Measurements from ENCODE around the gene UMAD1.

DNA sequence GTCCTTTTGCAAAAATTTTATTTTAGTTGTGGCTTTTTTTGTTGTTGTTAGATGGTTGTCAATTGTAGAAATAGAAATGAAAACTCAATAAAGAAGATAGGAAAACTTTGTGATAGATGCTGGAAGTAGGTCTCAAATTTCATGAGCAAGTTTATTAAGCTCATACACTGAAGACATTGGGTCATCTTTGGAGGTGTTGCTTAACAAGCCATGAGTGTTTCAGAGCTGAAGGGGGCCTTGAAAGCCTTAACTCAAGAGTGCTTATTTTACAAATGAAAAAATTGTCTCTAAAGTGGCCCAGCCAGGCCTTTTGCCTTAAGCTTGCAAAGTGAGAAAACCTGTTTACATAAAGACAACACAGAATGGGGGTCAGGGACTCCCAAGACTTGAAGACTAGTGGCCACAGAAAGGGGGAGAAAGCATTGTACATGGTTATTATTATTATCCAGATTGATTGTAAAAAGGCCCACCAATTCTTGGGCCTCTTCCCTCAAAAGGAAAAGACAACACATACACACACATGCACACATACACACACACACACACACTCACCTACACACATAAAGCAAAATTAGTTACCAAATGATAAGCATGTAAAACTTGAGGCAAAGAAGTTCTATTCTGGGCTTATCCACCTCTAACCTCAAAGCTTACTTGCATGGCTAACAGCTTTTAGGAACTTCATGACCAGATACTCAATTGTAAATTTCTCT is 278.3 kb downstream of the UMAD1 start:
- TF ChIP-seq POLR2AphosphoS5 (IDR thresholded peaks at IDR 0.05; ENCODE audit: low read depth, low read length) (no peak), TAF1 (IDR thresholded peaks at IDR 0.05; ENCODE audit: borderline replicate concordance, insufficient read depth, low read length) (no peak), SIN3A (IDR thresholded peaks at IDR 0.05; ENCODE audit: borderline replicate concordance, insufficient read depth, low read length) (no peak), FOXP2 (optimal IDR thresholded peaks at IDR 0.05; ENCODE audit: borderline replicate concordance, extremely low read depth, extremely low read length, insufficient read depth) (no peak)
- TF ChIP-seq, protein P1, sequence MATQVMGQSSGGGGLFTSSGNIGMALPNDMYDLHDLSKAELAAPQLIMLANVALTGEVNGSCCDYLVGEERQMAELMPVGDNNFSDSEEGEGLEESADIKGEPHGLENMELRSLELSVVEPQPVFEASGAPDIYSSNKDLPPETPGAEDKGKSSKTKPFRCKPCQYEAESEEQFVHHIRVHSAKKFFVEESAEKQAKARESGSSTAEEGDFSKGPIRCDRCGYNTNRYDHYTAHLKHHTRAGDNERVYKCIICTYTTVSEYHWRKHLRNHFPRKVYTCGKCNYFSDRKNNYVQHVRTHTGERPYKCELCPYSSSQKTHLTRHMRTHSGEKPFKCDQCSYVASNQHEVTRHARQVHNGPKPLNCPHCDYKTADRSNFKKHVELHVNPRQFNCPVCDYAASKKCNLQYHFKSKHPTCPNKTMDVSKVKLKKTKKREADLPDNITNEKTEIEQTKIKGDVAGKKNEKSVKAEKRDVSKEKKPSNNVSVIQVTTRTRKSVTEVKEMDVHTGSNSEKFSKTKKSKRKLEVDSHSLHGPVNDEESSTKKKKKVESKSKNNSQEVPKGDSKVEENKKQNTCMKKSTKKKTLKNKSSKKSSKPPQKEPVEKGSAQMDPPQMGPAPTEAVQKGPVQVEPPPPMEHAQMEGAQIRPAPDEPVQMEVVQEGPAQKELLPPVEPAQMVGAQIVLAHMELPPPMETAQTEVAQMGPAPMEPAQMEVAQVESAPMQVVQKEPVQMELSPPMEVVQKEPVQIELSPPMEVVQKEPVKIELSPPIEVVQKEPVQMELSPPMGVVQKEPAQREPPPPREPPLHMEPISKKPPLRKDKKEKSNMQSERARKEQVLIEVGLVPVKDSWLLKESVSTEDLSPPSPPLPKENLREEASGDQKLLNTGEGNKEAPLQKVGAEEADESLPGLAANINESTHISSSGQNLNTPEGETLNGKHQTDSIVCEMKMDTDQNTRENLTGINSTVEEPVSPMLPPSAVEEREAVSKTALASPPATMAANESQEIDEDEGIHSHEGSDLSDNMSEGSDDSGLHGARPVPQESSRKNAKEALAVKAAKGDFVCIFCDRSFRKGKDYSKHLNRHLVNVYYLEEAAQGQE (IDR thresholded peaks at IDR 0.05; ENCODE audit: insufficient read depth in 1 of 2, low read depth in 2 of 2, low read length in 2 of 2), result no peak
